Hematopoietic multipotent progenitor cell treated with erythropoietin and hydrocortisone succinate and interleukin-3 and kit ligand, for 17 days (in vitro differentiated cells): ENCODE data around the gene DGCR6.
"Not testable (repeated sequence)": the region's sequence is repeated elsewhere in the genome, so short reads cannot be mapped to it uniquely, and the experiment has no call there.

Source experiments
- DNase-seq: peaks from one replicate; pipeline ENCODE4 v3.0.0-alpha.2; 2015; ENCODE audit warnings: low spot score

DGCR6 gene

GRCh38 chr22:18931905-18932652 lies 26.0 kb downstream of the DGCR6 start:
- DNase-seq = no peak

- no peak for DNase-seq
These were observed 27.8 kb downstream of the DGCR6 start for GRCh38 chr22:18933914-18934313.

- not testable (repeated sequence) for DNase-seq
These were observed 28.6 kb downstream of the DGCR6 start for GRCh38 chr22:18934688-18935087.

- no peak for DNase-seq
These were observed 29.9 kb downstream of the DGCR6 start, which contains the start of gene PRODH for GRCh38 chr22:18935889-18936529. PRODH (minus strand) TSS chr22:18936293; CDS start chr22:18936287, 6 bp downstream.

- not testable (repeated sequence) for DNase-seq
These were observed 32.6 kb downstream of the DGCR6 start for GRCh38 chr22:18938691-18939090.

GRCh38 chr22:18947105-18947504 lies 41.0 kb downstream of the DGCR6 start:
- DNase-seq = not testable (repeated sequence)

GRCh38 chr22:18947905-18948304 lies 41.8 kb downstream of the DGCR6 start:
- no peak for DNase-seq

- DNase-seq = no peak
These were observed 44.0 kb downstream of the DGCR6 start for GRCh38 chr22:18950141-18950540.

- no peak for DNase-seq
These were observed 45.9 kb downstream of the DGCR6 start for GRCh38 chr22:18952022-18952421.

GRCh38 chr22:18953128-18953527 lies 47.0 kb downstream of the DGCR6 start:
- DNase-seq = not testable (repeated sequence)

- DNase-seq = peak; percentile 36
These were observed 48.3 kb downstream of the DGCR6 start for GRCh38 chr22:18954303-18954989.

GRCh38 chr22:18954990-18955571 lies 49.0 kb downstream of the DGCR6 start:
- no peak for DNase-seq

- DNase-seq = no peak
These were observed 49.6 kb downstream of the DGCR6 start for GRCh38 chr22:18955696-18956095.

- not testable (repeated sequence) for DNase-seq
These were observed 50.2 kb downstream of the DGCR6 start for GRCh38 chr22:18956121-18956895.

- not testable (repeated sequence) for DNase-seq
These were observed 50.8 kb downstream of the DGCR6 start for GRCh38 chr22:18956956-18957355.

- not testable (repeated sequence) for DNase-seq
These were observed 51.7 kb downstream of the DGCR6 start for GRCh38 chr22:18957621-18958320.

- DNase-seq = not testable (repeated sequence)
These were observed 52.2 kb downstream of the DGCR6 start for GRCh38 chr22:18958321-18958705.

GRCh38 chr22:18958738-18959137 lies 52.6 kb downstream of the DGCR6 start:
- DNase-seq = not testable (repeated sequence)

- DNase-seq = not testable (repeated sequence)
These were observed 53.1 kb downstream of the DGCR6 start for GRCh38 chr22:18959266-18959665.

- DNase-seq = not testable (repeated sequence)
These were observed 53.6 kb downstream of the DGCR6 start for GRCh38 chr22:18959741-18960140.
